A673 (cell line): ENCODE measurements around the gene RMI2. TPM values are rescaled to one million over a fixed set of nuclear protein-coding genes. Genes with fewer than 3 reads are reported as not detected.

Experiments used
- BruUV-seq: library from RNA; stranded (reverse); fragments of 400-500 nt; replicated peaks from 2 replicates; lab custom pipeline; 2021; lab: Mats Ljungman, UMichigan
- CTCF ChIA-PET: fragments of 300-600 bp; sonication (Branson Sonifier 250); formaldehyde crosslinking; loops from one replicate; lab custom pipeline; 2022; ENCODE audit warnings: antibody characterized with exemption; lab: Charles Lee
- POLR2A ChIA-PET: fragments of 300-600 bp; sonication (Branson Sonifier 250); formaldehyde crosslinking; loops from one replicate; lab custom pipeline; 2022; ENCODE audit warnings: antibody characterized with exemption; ENCODE audit not compliant: low non-redundant PET; lab: Charles Lee
- DNase-seq: peaks from one replicate; pipeline ENCODE4 v3.0.0-alpha.2; 2015; ENCODE audit warnings: low spot score
- H3K27ac ChIP-seq: fragments of 200-600 bp; sonication (generic); 2 replicates; pipeline ENCODE4 v1.5.1; 2016; ENCODE audit warnings: mixed run types, low read depth, mild to moderate bottlenecking, mixed read lengths, antibody characterized with exemption, low read length; ENCODE audit not compliant: poor library complexity, severe bottlenecking
- H3K27me3 ChIP-seq: fragments of 200-600 bp; sonication (generic); replicated peaks from 2 replicates; pipeline ENCODE4 v1.6.1; 2017; ENCODE audit warnings: mixed run types, low read depth, mild to moderate bottlenecking, mixed read lengths, antibody characterized with exemption, low read length; ENCODE audit not compliant: insufficient read depth, poor library complexity
- H3K36me3 ChIP-seq: fragments of 200-600 bp; sonication (generic); 2 replicates; pipeline ENCODE4 v1.6.1; 2016; ENCODE audit warnings: mixed run types, mild to moderate bottlenecking, mixed read lengths, antibody characterized with exemption, low read length; ENCODE audit not compliant: insufficient read depth, poor library complexity, severe bottlenecking
- H3K4me1 ChIP-seq: fragments of 200-600 bp; sonication (generic); 2 replicates; pipeline ENCODE4 v1.6.1; 2017; ENCODE audit warnings: mixed run types, mild to moderate bottlenecking, mixed read lengths, antibody characterized with exemption, low read length; ENCODE audit not compliant: insufficient read depth, poor library complexity, severe bottlenecking
- H3K4me3 ChIP-seq: fragments of 200-600 bp; sonication (generic); 2 replicates; pipeline ENCODE4 v1.5.1; 2016; ENCODE audit warnings: low read depth, mixed run types, mild to moderate bottlenecking, mixed read lengths, low read length; ENCODE audit not compliant: poor library complexity, severe bottlenecking
- H3K9me3 ChIP-seq: fragments of 200-600 bp; sonication (generic); 2 replicates; pipeline ENCODE4 v1.6.1; 2016; ENCODE audit warnings: mixed run types, low read depth, mild to moderate bottlenecking, mixed read lengths, antibody characterized with exemption, low read length; ENCODE audit not compliant: poor library complexity, severe bottlenecking
- CTCF ChIP-seq: fragments of 300-800, 200-600 bp; sonication (generic); conservative IDR thresholded peaks from 2 replicates; pipeline ENCODE4 v1.5.1; 2017; ENCODE audit warnings: low read depth, mild to moderate bottlenecking, antibody characterized with exemption, low read length, moderate library complexity, mixed read lengths
- EZH2 ChIP-seq: fragments of 200-600 bp; sonication (generic); IDR thresholded peaks from 2 replicates; pipeline ENCODE4 v1.6.1; 2017; ENCODE audit warnings: borderline replicate concordance, low read depth, mild to moderate bottlenecking, mixed read lengths, antibody characterized with exemption, low read length; ENCODE audit not compliant: poor library complexity, severe bottlenecking
- intact Hi-C: fragments of 100-400 bp; cut with micrococcal nuclease; formaldehyde crosslinking; loops from one replicate; pipeline ENCODE4 v1.10.0; 2022; ENCODE audit not compliant: unreplicated experiment
- total RNA-seq: library from RNA; stranded (reverse); gene quantifications from 2 replicates; pipeline ENCODE4 v1.2.3, GENCODE V29; 2021

RMI2 gene
- total RNA-seq, 1 experiment from 2014 or later = 28.5 TPM

- Histone ChIP-seq H3K9me3 (no peaks in the 10 kb centered on the region), H3K27me3 (no peaks in the 10 kb centered on the region), H3K36me3 (no peaks in the 10 kb centered on the region), H3K4me1 (no peaks in the 10 kb centered on the region), H3K4me3 (no peak overlapping the region), H3K27ac (no peak overlapping the region)
- ChIA-PET POLR2A (no interaction called here), CTCF (no interaction called here)
- no peak for TF ChIP-seq EZH2
- intact Hi-C loops = no loop called here
- BruUV-seq = no TSS peak
- DNase-seq = no peak
These were observed 39.8 kb downstream of the RMI2 start for GRCh38 chr16:11384956-11385586.

GRCh38 chr16:11386054-11386680 is 40.9 kb downstream of the RMI2 start:
- H3K27ac ChIP-seq = no peak overlapping the region
- BruUV-seq = no TSS peak
- TF ChIP-seq EZH2 (no peak), CTCF (no peak)
- ChIA-PET CTCF (interaction anchor here (0.6 kb wide), 1 partner anchor 103 kb away, joined by 3 read pairs; no protein-coding TSS in a partner anchor), POLR2A (interaction anchor here (0.6 kb wide), 1 partner anchor 193 kb away, joined by 8 read pairs; no protein-coding TSS in a partner anchor)
- no peak for DNase-seq
- H3K9me3 ChIP-seq = no peaks in the 10 kb centered on the region
- H3K4me3 ChIP-seq = no peak overlapping the region
- H3K4me1 ChIP-seq = peaks cover 10% of the 10 kb centered on the region
- intact Hi-C loops = no loop called here
- no peaks in the 10 kb centered on the region for H3K27me3 ChIP-seq
- no peaks in the 10 kb centered on the region for H3K36me3 ChIP-seq

- CTCF ChIA-PET = interaction anchor here (0.7 kb wide), 1 partner anchor 423 kb away, joined by 3 read pairs; no protein-coding TSS in a partner anchor
- TF ChIP-seq CTCF (peak; percentile 55), EZH2 (no peak)
- Histone ChIP-seq H3K27me3 (no peaks in the 10 kb centered on the region), H3K4me3 (no peak overlapping the region), H3K36me3 (no peaks in the 10 kb centered on the region), H3K4me1 (peaks cover 11% of the 10 kb centered on the region), H3K9me3 (no peaks in the 10 kb centered on the region), H3K27ac (no peak overlapping the region)
- intact Hi-C loops = no loop called here
- BruUV-seq = no TSS peak
- POLR2A ChIA-PET = interaction anchor here (0.6 kb wide), 1 partner anchor 194 kb away, joined by 8 read pairs; no protein-coding TSS in a partner anchor
- DNase-seq = no peak
These were observed 41.7 kb downstream of the RMI2 start for GRCh38 chr16:11386791-11387546.
